Esophagus squamous epithelium (tissue), 5 donors: ENCODE data around the gene GSTM5. TPM values are rescaled to one million over a fixed set of nuclear protein-coding genes. Genes with fewer than 3 reads are reported as not detected.
A peak's percentile ranks its signal among the peaks of the same experiment; 100 is the strongest.
"Not testable (repeated sequence)": the region's sequence is repeated elsewhere in the genome, so short reads cannot be mapped to it uniquely, and the experiment has no call there.

Experiments used
- DNase-seq: peaks from one replicate; lab custom pipeline; 2025; lab: John Stamatoyannopoulos, UW
- H3K27ac ChIP-seq, 4 donors: fragments of 200-600 bp; sonication (generic); one replicate each; pipeline ENCODE4 v1.5.1; 2016 to 2019; ENCODE audit warnings: mild to moderate bottlenecking in 1 of 4
- H3K27me3 ChIP-seq, 4 donors: fragments of 200-600 bp; sonication (generic); 1 replicate in 3 of 4; 2 replicates in 1 of 4; pipeline versions ENCODE4 v1.5.1 to v1.6.0; 2017 to 2021; ENCODE audit warnings: antibody characterized with exemption in 1 of 4
- H3K36me3 ChIP-seq, 3 donors: fragments of 200-600 bp; sonication (generic); one replicate each; pipeline ENCODE4 v1.5.1; 2016 to 2019
- H3K4me1 ChIP-seq, 3 donors: fragments of 200-600 bp; sonication (generic); one replicate each; pipeline ENCODE4 v1.5.1; 2017 to 2019
- H3K4me3 ChIP-seq, 4 donors: fragments of 200-600 bp; sonication (generic); 1 replicate in 3 of 4; 2 replicates in 1 of 4; pipeline ENCODE4 v1.5.1; 2016 to 2019; ENCODE audit warnings: mild to moderate bottlenecking in 2 of 4, moderate library complexity in 1 of 4
- H3K9me3 ChIP-seq, 3 donors: fragments of 200-600 bp; sonication (generic); one replicate each; pipeline ENCODE4 v1.5.1; 2016 to 2019
- CTCF ChIP-seq, 6 experiments: fragments of 450-650 bp in 4 of 6; fragments of 200-600 bp in 2 of 6; sonication (generic) in 2 of 6; IDR thresholded peaks; one replicate each; pipeline ENCODE4 v1.5.1; 2016 to 2019; ENCODE audit warnings: antibody characterized with exemption in 6 of 6, mild to moderate bottlenecking in 4 of 6, moderate library complexity in 4 of 6
- POLR2A ChIP-seq, 4 donors: fragments of 450-650 bp; IDR thresholded peaks; one replicate each; pipeline ENCODE4 v1.6.1; 2017; ENCODE audit warnings: antibody characterized with exemption in 4 of 4, mild to moderate bottlenecking in 4 of 4, moderate library complexity in 3 of 4
- WGBS, 2 donors: methylation state at CpG; one replicate each; pipeline ENCODE4 v1.1.5; 2018; 5-methylcytosine and 5-hydroxymethylcytosine counted together
- intact Hi-C: fragments of 100-400 bp; cut with DNase I; formaldehyde crosslinking; loops from one replicate; pipeline ENCODE4 v1.15.0; 2022
- total RNA-seq, 4 donors: library from RNA; depleted of rRNA; stranded (reverse); fragments of >200 nt; gene quantifications; one replicate each; pipeline ENCODE4 v1.1.0, GENCODE V29; 2016
- donor health status: DM: yes; HTN: yes; CAD: no.

The GSTM5 gene
- total RNA-seq, 4 donors from 2014 or later, result 2.2 to 4.6 TPM; not detected in 2

DNA sequence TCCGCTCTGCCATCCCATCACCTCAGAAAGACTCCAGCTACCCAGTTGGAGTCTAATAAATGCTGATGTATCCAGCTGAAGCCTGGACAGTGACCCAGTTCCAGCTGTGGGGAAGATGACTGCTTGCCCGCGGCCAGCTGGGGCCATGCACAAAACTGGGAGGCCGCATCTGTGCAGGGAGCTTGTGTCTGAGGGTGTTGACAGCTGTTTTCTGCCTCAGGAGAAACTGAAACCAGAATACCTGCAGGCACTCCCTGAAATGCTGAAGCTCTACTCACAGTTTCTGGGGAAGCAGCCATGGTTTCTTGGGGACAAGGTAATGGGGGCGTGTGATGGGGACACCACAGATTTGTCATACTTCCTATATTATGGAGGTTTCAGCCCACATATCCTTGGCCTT is 41.0 kb upstream of the GSTM5 start:
- H3K36me3 ChIP-seq, result peaks cover 0 to 32% (median 0%) of the 10 kb centered on the region in 3 donors
- intact Hi-C loops, result no loop called here
- peaks cover 12 to 22% (median 14%) of the 10 kb centered on the region in 3 donors for H3K4me1 ChIP-seq
- no peak overlapping the region for H3K4me3 ChIP-seq
- WGBS, 2 donors, result 88% methylated on average over 2 to 5 of the region's 5 CpGs
- DNase-seq, result no peak
- no peaks in the 10 kb centered on the region for H3K9me3 ChIP-seq
- TF ChIP-seq CTCF (IDR thresholded peaks at IDR 0.05) (no peak), POLR2A (IDR thresholded peaks at IDR 0.05) (no peak)
- no peaks in the 10 kb centered on the region for H3K27me3 ChIP-seq
- H3K27ac ChIP-seq, result no peak overlapping the region

GRCh38 chr1:109673861-109674260 is 38.2 kb upstream of the GSTM5 start:
- H3K27me3 ChIP-seq, H3K9me3 ChIP-seq, H3K27ac ChIP-seq, intact Hi-C loops, H3K4me1 ChIP-seq, H3K4me3 ChIP-seq, DNase-seq: not testable (repeated sequence)
- 93% methylated on average over 2 of the region's 2 CpGs; no CpG with 5 or more reads in 1 of the 2 donors for WGBS, 2 donors
- H3K36me3 ChIP-seq, result peaks cover 0 to 32% (median 0%) of the 10 kb centered on the region in 3 donors

GRCh38 chr1:109676683-109677381 is 35.2 kb upstream of the GSTM5 start:
- 83 to 88% methylated on average over 3 of the region's 3 CpGs for WGBS, 2 donors
- H3K27ac ChIP-seq, intact Hi-C loops, H3K4me3 ChIP-seq, H3K4me1 ChIP-seq, DNase-seq, H3K27me3 ChIP-seq, H3K9me3 ChIP-seq: not testable (repeated sequence)
- peaks cover 0 to 18% (median 0%) of the 10 kb centered on the region in 3 donors for H3K36me3 ChIP-seq

- H3K36me3 ChIP-seq, result peaks cover 0 to 15% (median 0%) of the 10 kb centered on the region in 3 donors
- H3K4me3 ChIP-seq, result no peak overlapping the region
- no peaks in the 10 kb centered on the region for H3K9me3 ChIP-seq
- intact Hi-C loops, result no loop called here
- WGBS, 2 donors, result 77 to 78% methylated on average over 3 of the region's 3 CpGs
- no peak overlapping the region for H3K27ac ChIP-seq
- no peaks in the 10 kb centered on the region for H3K27me3 ChIP-seq
- TF ChIP-seq POLR2A (IDR thresholded peaks at IDR 0.05) (no peak), CTCF (IDR thresholded peaks at IDR 0.05) (no peak)
- DNase-seq, result no peak
- H3K4me1 ChIP-seq, result no peaks in the 10 kb centered on the region
Observed at GRCh38 chr1:109677459-109677858, 34.6 kb upstream of the GSTM5 start.

- H3K36me3 ChIP-seq, DNase-seq, H3K4me3 ChIP-seq, H3K27me3 ChIP-seq, H3K4me1 ChIP-seq, intact Hi-C loops, H3K9me3 ChIP-seq, H3K27ac ChIP-seq: not testable (repeated sequence)
- WGBS, 2 donors, result 84 to 86% methylated on average over 2 of the region's 2 CpGs
Observed at GRCh38 chr1:109678637-109679036, 33.4 kb upstream of the GSTM5 start.

DNA sequence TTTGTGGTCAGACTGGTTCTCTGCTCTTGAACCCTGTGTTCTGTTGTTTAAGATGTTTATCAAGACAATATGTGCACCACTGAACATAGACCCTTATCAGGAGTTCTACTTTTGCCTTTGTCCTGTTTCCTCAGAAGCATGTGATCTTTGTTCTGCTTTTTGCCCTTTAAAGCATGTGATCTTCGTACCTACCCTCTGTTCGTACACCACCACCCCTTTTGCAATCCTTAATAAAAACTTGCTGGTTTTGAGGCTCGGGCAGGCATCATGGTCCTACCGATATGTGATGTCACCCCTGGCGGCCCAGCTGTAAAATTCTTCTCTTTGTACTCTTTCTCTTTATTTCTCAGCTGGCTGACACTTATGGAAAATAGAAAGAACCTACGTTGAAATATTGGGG is 27.3 kb upstream of the GSTM5 start:
- H3K9me3 ChIP-seq, H3K4me1 ChIP-seq, H3K4me3 ChIP-seq, intact Hi-C loops, H3K27ac ChIP-seq, H3K27me3 ChIP-seq, H3K36me3 ChIP-seq, DNase-seq: not testable (repeated sequence)
- WGBS, 2 donors, result 74% methylated on average over 3 of the region's 6 CpGs; no CpG with 5 or more reads in 1 of the 2 donors

DNA sequence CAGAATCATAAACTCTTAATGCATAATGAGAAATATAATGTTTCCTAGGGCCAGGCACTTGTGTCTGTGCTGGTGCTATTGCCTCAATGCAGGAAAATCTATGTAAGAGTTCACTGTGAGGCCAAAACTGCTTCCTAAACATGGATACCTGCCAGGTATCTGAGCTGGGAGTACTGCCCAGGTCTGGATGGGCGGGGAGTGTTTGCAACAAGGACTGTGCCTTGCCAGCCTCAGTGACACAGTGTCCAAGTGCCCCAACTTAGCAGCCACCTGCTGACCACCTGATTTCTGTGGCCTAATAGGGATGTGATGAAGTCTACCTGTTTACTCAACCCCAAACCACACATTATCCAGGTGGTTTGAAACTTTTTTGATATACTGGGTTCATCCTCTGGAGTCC is 26.7 kb upstream of the GSTM5 start:
- intact Hi-C loops, H3K4me3 ChIP-seq, H3K36me3 ChIP-seq, H3K27me3 ChIP-seq, H3K4me1 ChIP-seq, H3K9me3 ChIP-seq, DNase-seq, H3K27ac ChIP-seq: not testable (repeated sequence)
- no CpG with 5 or more reads among the region's 1 CpG for WGBS, 2 donors

GRCh38 chr1:109685890-109686289 is 26.2 kb upstream of the GSTM5 start:
- WGBS, 2 donors, result 35% methylated on average over 2 of the region's 4 CpGs; no CpG with 5 or more reads in 1 of the 2 donors
- H3K4me3 ChIP-seq, DNase-seq, H3K36me3 ChIP-seq, H3K27me3 ChIP-seq, H3K9me3 ChIP-seq, H3K4me1 ChIP-seq, intact Hi-C loops, H3K27ac ChIP-seq: not testable (repeated sequence)

- H3K4me1 ChIP-seq, H3K36me3 ChIP-seq, intact Hi-C loops, H3K27me3 ChIP-seq, DNase-seq, H3K9me3 ChIP-seq: not testable (repeated sequence)
- WGBS, 2 donors, result no CpG with 5 or more reads among the region's 11 CpGs
- H3K4me3 ChIP-seq, result peak overlapping the region in 1 of 4 donors; percentile 72
- peak overlapping the region in 1 of 4 donors; percentile 87 for H3K27ac ChIP-seq
Observed at GRCh38 chr1:109687109-109687508, 24.9 kb upstream of the GSTM5 start.
